Muscle layer of colon (tissue), 2 donors: ENCODE data around the gene ZNF12.
"Not testable (repeated sequence)": the region's sequence is repeated elsewhere in the genome, so short reads cannot be mapped to it uniquely, and the experiment has no call there.

Experiments
- H3K27ac ChIP-seq: one replicate; pipeline ENCODE4 v1.7.0; 2013; ENCODE audit warnings: low read depth, mild to moderate bottlenecking, low read length, moderate library complexity
- H3K27me3 ChIP-seq, 2 donors: one replicate each; pipeline ENCODE4 v1.7.0; 2013; ENCODE audit warnings: low read length in 2 of 2, mild to moderate bottlenecking in 2 of 2; ENCODE audit not compliant: insufficient read depth in 2 of 2, control insufficient read depth in 1 of 2
- H3K36me3 ChIP-seq: one replicate; pipeline ENCODE4 v1.7.0; 2013; ENCODE audit warnings: mild to moderate bottlenecking, low read length; ENCODE audit not compliant: insufficient read depth
- H3K4me1 ChIP-seq: one replicate; pipeline ENCODE4 v1.7.0; 2013; ENCODE audit warnings: mild to moderate bottlenecking, low read length; ENCODE audit not compliant: insufficient read depth
- H3K4me3 ChIP-seq, 2 donors: one replicate each; pipeline ENCODE4 v1.7.0; 2013; ENCODE audit warnings: low read length in 2 of 2, low read depth in 1 of 2, mild to moderate bottlenecking in 1 of 2, moderate library complexity in 1 of 2
- H3K9ac ChIP-seq: one replicate; pipeline ENCODE4 v1.7.0; 2013; ENCODE audit warnings: low read length
- H3K9me3 ChIP-seq: one replicate; pipeline ENCODE4 v1.7.0; 2013; ENCODE audit warnings: mild to moderate bottlenecking, low read length
- donor health status: abdominal sarcoma.
- donor health status: Adenocarcinoma of cecum.

ZNF12 gene

DNA sequence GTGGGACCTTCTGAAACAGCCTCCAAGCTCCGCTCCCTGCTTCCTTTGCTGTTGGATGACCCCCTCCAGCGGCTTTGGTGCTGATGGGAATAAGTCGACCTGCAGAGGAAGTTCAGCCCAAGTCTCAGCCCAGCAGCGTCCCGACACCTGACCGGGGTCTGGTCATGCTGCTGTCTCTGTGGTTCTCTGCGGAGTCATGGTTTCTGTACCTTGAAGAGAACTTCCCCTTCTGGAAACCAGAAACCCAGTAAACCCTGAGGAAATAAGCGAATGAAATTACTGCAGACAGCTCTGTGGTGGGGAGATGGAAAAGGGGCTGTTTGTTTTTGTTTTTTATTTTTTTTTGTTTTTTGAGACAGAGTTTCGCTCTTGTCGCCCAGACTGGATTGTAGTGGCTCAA is 18.3 kb upstream of the ZNF12 start:
- Histone ChIP-seq H3K4me3 (no peak overlapping the region), H3K4me1 (no peaks in the 10 kb centered on the region), H3K36me3 (no peaks in the 10 kb centered on the region), H3K9ac (no peak overlapping the region), H3K27me3 (no peaks in the 10 kb centered on the region), H3K9me3 (no peaks in the 10 kb centered on the region), H3K27ac (no peak overlapping the region)

DNA sequence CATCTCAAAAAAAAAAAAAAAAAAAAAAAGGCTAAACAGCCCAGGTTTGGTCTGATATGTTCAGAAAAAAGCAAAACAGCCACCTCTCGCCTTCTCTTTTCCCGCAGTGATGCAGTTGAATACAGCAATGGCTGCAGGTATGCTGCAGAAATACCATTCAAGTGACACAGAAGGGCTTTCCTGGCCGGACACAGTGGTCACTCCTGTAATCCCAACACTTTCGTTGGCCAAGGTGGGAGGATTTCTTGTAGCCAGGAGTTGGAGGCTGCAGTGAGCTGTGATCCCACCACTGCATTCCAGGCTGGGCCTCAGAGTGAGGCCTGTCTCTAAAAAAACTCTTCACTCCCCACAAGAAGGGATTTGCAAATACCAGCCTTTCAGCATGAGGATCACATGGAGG is 17.6 kb upstream of the ZNF12 start:
- H3K36me3 ChIP-seq, H3K9me3 ChIP-seq: not testable (repeated sequence)

DNA sequence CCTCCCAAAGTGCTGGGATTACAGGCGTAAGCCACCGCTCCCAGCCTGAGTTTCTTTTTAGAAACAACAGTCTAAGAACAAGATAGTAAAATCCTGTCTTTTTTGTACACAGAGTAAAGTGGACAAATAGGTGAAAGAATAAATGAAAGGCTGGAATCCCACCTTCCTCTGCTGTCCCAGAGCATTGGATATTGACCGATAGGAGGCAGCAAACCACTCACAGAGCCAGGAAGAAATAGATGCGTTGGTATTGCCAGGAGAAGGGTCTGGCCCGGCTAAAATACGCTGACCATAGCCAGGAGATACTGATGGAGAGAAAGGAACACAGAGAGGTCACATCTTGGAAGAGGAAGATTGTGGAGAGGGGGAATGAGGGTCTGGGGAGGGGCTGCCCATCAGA is 11.4 kb upstream of the ZNF12 start:
- Histone ChIP-seq H3K4me3 (no peak overlapping the region), H3K27me3 (no peaks in the 10 kb centered on the region), H3K9ac (no peak overlapping the region), H3K36me3 (no peaks in the 10 kb centered on the region), H3K27ac (no peak overlapping the region), H3K9me3 (no peaks in the 10 kb centered on the region), H3K4me1 (no peaks in the 10 kb centered on the region)

More for the DNA sequence above, 17.6 kb upstream of the ZNF12 start:
- not testable (repeated sequence) for H3K9ac ChIP-seq, H3K27me3 ChIP-seq, H3K4me1 ChIP-seq, H3K4me3 ChIP-seq, H3K27ac ChIP-seq

DNA sequence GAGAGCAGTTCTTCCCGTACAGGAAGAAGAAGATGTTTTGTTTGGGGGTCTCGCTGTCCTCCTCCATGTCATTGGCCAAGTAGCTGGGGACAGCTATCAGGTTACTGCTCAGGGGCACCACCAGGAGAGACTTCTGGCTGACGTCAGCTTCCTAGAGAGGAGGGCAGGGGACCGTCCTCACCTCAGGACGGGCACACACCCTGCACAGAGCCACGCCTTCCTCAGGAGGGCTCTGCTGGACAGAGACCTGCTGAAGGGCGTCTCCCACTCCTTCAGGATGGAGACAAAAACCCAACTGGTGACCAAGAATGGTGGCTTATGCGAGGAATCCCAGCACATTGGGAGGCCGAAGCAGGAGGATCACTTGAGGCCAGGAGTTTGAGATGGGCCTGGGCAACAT is 9.2 kb upstream of the ZNF12 start:
- H3K9ac ChIP-seq, H3K9me3 ChIP-seq, H3K27ac ChIP-seq, H3K4me3 ChIP-seq, H3K27me3 ChIP-seq, H3K36me3 ChIP-seq, H3K4me1 ChIP-seq: not testable (repeated sequence)

DNA sequence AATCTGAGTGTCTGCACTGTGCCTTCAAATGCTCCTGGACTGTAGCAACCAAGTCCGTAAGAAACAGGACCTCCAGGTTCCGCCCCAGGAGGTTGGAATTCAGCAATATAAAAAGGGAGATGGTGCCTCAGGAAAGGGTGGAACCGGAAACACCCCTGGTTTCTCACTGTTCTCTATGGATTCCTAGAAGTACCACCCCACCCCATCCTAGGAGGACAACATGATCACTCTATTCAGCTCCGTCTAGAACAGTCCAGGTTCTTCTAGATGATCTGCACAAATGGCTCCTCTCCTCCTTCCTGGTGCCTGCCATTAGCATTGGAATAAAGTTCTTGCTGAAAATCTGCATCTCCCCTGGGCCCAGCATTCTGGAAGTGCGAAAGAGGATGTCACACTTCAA is 7.6 kb upstream of the ZNF12 start:
- no peaks in the 10 kb centered on the region for H3K27me3 ChIP-seq
- H3K4me1 ChIP-seq, result no peaks in the 10 kb centered on the region
- no peak overlapping the region for H3K9ac ChIP-seq
- no peak overlapping the region for H3K27ac ChIP-seq
- H3K4me3 ChIP-seq, result no peak overlapping the region
- no peaks in the 10 kb centered on the region for H3K9me3 ChIP-seq
- no peaks in the 10 kb centered on the region for H3K36me3 ChIP-seq

DNA sequence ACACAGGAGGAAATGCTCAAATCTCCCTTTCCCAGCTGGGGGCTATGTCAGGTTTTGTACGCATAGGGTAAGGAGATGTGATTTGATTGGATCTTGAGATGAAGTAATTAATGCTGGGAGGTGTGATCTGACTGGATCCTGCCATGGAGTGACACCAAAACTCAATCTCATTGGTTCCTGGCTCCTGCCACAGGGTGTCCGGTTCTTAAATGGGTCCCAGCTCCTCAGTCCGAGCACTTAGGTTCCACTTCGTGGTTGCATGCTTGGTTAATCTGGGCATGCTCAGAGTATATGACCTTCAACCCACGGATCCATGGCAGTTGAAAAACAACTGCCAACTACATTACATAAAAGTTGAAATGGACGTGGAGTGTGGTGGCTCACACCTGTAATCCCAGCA is 3.1 kb upstream of the ZNF12 start:
- no peaks in the 10 kb centered on the region for H3K27me3 ChIP-seq
- H3K27ac ChIP-seq, result no peak overlapping the region
- peaks cover 4% of the 10 kb centered on the region for H3K36me3 ChIP-seq
- H3K9me3 ChIP-seq, result no peaks in the 10 kb centered on the region
- H3K9ac ChIP-seq, result no peak overlapping the region
- peaks cover 11% of the 10 kb centered on the region for H3K4me1 ChIP-seq
- no peak overlapping the region for H3K4me3 ChIP-seq

DNA sequence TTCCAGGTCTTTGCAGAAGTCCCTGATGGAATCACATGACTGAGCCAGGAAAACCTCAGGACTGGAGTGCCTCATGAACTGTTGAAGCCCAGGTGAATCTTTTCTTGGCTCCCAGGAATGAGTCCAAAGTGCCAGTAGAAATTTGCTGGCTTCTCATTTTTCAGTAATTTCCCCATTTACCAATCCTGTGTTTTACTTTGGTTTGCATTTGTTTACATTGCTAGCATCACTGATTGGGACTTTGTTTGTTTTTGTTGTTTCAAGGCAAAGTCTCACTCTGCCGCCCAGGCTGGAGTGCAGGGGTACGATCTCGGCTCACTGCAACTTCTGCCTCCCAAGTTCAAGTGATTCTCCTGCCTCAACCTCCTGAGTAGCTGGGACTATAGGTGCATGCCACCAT is 1.6 kb upstream of the ZNF12 start:
- H3K4me3 ChIP-seq, result no peak overlapping the region
- H3K27me3 ChIP-seq, result no peaks in the 10 kb centered on the region
- no peak overlapping the region for H3K9ac ChIP-seq
- no peak overlapping the region for H3K27ac ChIP-seq
- H3K9me3 ChIP-seq, result no peaks in the 10 kb centered on the region
- peaks cover 22% of the 10 kb centered on the region for H3K4me1 ChIP-seq
- H3K36me3 ChIP-seq, result peaks cover 12% of the 10 kb centered on the region

DNA sequence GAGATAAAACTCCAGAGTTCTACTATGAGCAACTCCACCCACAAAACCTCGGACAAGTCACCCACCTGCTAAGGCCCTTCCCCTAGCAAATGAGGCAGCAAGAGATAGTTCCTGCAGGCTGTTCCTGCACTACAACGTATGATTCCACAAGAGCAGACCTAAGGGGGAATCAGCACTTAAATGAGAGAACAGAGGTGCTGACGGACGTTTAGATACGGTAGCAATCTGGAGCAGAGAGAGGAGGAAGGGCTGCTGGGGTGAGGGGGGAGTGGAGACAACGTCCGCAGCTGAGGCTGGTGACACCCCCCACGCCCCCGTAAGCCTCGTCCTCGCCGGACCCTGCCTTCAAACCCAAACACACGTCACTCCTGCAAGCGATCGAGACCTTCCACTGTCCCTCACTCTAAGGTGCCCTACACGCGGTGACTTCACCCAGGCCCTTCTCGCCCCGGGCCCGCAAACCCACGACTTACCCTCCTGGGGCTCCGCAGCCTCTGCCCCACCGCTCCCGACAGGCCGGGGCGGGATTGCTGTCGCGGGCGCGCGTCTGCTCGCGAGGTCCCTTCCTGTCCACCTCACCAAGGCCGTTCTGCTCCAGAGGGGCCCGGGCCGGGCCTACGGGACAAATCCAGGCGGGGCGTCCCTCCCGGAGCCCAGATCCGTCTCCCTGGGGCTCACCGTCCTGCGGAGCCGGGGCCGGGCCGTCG is 635 bp downstream of the ZNF12 start:
- peak overlapping the region; percentile 82 to 95 for H3K4me3 ChIP-seq
- H3K27me3 ChIP-seq, result no peaks in the 10 kb centered on the region
- peaks cover 27% of the 10 kb centered on the region for H3K4me1 ChIP-seq
- peaks cover 29% of the 10 kb centered on the region for H3K36me3 ChIP-seq
- H3K27ac ChIP-seq, result peak overlapping the region; percentile 54
- H3K9me3 ChIP-seq, result no peaks in the 10 kb centered on the region
- peak overlapping the region; percentile 84 for H3K9ac ChIP-seq

DNA sequence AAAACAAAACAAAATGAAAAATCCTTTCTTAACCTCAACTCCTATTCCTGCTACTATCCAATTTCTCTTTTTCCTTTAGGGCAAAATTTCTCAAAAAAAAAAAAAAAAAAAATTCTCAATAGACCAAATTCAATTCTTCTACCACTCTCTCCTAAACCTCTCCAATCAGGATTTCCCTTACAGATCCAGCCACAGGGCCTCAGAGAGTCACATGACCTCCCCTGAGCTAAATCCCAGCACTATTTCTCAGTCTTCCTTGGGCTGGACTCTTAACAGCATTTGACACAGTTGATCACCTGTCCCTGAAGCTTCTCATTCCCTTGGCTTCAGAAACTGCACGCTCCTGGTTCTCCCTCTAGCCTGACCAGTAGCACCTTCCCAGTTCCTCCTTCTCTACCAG is 4.9 kb downstream of the ZNF12 start:
- Histone ChIP-seq H3K9me3 (peaks cover 17% of the 10 kb centered on the region), H3K36me3 (peaks cover 66% of the 10 kb centered on the region)

DNA sequence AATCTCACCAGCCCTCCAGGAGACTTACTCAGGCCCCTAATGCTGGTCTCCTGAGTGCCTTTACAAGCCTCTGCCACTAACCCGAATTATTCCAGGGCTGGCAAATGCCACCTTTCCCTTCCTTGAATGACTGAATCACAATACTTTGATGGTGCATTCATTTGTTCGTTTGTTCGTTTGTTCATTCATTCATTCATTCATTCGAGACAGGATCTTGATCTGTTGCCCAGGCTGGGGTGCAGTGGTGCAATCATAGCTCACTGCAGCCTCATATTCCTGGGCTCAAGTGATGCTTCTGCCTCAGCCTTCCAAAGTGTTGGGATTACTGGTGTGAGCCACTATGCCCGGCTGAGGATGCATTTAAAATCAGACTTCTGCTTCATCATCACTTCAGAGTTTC is 6.0 kb downstream of the ZNF12 start:
- Histone ChIP-seq H3K36me3 (peaks cover 76% of the 10 kb centered on the region), H3K9ac (no peak overlapping the region), H3K27ac (no peak overlapping the region), H3K27me3 (no peaks in the 10 kb centered on the region), H3K9me3 (peaks cover 27% of the 10 kb centered on the region), H3K4me1 (peaks cover 26% of the 10 kb centered on the region), H3K4me3 (no peak overlapping the region)

More for the DNA sequence above, 4.9 kb downstream of the ZNF12 start:
- no peak overlapping the region for H3K27ac ChIP-seq
- no peaks in the 10 kb centered on the region for H3K27me3 ChIP-seq
- no peak overlapping the region for H3K4me3 ChIP-seq
- peaks cover 27% of the 10 kb centered on the region for H3K4me1 ChIP-seq
- no peak overlapping the region for H3K9ac ChIP-seq

DNA sequence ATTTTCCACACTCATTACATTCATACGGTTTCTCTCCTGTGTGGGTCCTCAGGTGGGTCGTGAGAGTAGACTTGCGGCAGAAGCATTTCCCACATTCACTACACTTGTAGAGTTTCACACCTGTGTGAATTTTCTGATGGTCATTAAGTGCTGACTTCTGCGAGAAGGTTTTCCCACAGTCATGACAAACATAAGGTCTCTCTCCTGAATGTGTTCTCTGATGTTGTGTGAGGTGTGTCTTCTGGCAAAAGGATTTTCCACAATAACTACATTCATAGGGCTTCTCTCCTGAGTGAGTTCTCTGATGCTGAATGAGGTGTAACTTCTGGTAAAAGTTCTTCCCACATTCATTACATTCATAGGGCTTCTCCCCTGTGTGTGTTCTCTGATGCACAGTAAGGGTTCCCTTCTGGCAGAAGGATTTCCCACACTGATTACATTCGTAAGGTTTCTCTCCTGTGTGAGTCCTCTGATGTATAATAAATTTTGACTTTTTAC is 15.1 kb downstream of the ZNF12 start:
- no peaks in the 10 kb centered on the region for H3K27me3 ChIP-seq
- H3K9me3 ChIP-seq, result peaks cover 87% of the 10 kb centered on the region
- peak overlapping the region; percentile 21 to 26 for H3K4me3 ChIP-seq
- H3K36me3 ChIP-seq, result peaks cover 89% of the 10 kb centered on the region
- H3K9ac ChIP-seq, result no peak overlapping the region
- no peak overlapping the region for H3K27ac ChIP-seq
- no peaks in the 10 kb centered on the region for H3K4me1 ChIP-seq

DNA sequence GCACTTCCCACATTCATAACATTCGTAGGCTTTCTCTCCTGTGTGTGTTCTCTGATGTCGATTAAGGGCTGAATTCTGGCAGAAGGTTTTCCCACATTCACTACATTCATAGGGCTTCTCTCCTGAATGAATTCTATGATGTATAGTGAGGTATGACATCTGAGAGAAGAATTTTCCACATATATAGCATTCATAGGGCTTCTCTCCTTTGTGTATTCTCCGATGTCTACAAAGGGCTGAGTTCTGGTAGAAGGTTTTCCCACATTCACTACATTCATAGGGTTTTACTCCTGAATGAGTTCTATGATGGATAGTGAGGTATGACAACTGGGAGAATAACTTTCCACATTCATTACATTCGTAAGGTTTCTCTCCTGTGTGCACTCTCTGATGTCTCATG is 15.6 kb downstream of the ZNF12 start:
- H3K4me3 ChIP-seq, result peak overlapping the region; percentile 21 to 26
- no peak overlapping the region for H3K27ac ChIP-seq
- no peak overlapping the region for H3K9ac ChIP-seq
- H3K27me3 ChIP-seq, result no peaks in the 10 kb centered on the region
- peaks cover 84% of the 10 kb centered on the region for H3K36me3 ChIP-seq
- peaks cover 82% of the 10 kb centered on the region for H3K9me3 ChIP-seq
- no peaks in the 10 kb centered on the region for H3K4me1 ChIP-seq
